Ureter (tissue), 1 donor: Measurements from ENCODE around the gene HBE1. TPM values are rescaled to one million over a fixed set of nuclear protein-coding genes. Genes with fewer than 3 reads are reported as not detected.
"Not testable (repeated sequence)": the region's sequence is repeated elsewhere in the genome, so short reads cannot be mapped to it uniquely, and the experiment has no call there.

Source experiments
- DNase-seq: peaks from one replicate; pipeline ENCODE4 v3.0.0-alpha.2; 2020; ENCODE audit warnings: low spot score
- total RNA-seq: library from RNA; stranded (reverse); gene quantifications from one replicate; pipeline ENCODE4 v1.2.4, GENCODE V29; 2023
- donor health status: DM: yes; HTN: yes; CAD: no.

The HBE1 gene
- total RNA-seq, 1 donor from 2014 or later = not detected

DNA sequence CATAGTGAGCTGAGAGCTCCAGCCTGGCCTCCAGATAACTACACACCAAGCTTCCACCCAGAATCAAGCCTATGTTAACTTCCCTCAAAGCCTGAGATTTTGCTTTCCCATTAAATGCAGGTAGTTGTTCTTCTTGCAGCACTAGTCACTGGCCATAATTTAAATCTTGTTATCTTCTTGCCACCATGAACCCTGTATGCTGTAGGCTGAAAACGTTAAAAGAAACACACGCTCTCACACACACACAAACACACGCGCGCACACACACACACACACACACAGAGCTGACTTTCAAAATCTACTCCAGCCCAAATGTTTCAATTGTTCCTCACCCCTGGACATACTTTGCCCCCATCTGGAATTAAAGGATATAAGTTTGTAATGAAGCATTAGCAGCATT, 16.3 kb downstream of the HBE1 start:
- not testable (repeated sequence) for DNase-seq

DNA sequence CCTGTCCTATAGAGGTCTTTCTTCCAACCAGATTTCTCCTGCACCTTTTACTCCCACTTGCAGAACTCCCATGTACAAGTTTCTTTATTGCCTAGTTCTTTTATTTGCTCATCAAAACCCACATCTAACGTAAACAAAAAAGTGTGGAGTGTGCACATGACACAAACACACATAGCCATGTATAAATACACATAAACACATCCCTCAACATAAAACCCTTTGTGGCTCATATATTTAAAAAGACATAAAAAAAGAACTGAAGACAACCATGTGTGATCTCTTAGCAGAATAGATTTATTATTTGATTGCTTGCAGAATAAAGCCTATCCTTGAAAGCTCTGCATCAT, 16.9 kb downstream of the HBE1 start:
- DNase-seq = no peak

DNA sequence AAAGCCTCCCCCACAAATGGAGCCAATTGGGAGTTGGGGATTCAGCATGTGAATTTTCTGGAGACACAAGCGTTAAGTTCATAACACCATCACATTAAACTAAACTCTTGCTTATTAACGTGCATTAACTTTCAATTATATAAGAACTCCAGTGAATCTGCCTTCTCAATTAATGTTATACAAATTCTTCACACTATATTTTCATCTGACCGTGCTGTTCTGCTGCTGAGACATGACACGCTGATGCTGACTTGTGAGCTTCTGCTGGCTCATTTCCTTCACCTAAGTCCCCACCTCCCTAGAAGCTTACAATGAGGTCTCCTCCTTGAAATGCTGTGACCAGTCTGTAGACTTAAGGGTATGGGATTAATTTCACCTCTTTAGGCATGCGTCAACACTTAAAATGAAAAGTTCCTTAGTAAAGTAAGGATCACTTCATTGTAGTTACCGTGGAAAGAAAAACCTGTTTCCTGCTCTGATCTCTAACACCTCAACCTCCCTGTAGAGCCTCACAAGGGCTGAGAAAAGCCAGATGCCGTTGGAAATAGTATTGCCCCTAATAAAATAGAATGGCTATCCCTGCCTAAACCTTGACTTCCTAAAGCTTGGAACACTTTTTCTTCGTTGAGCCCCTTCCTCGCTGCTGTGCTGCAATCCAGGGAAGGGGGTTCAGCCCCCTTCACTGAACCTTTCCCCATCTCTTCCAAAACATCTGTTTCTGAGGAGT, 17.4 kb downstream of the HBE1 start:
- DNase-seq = no peak

DNA sequence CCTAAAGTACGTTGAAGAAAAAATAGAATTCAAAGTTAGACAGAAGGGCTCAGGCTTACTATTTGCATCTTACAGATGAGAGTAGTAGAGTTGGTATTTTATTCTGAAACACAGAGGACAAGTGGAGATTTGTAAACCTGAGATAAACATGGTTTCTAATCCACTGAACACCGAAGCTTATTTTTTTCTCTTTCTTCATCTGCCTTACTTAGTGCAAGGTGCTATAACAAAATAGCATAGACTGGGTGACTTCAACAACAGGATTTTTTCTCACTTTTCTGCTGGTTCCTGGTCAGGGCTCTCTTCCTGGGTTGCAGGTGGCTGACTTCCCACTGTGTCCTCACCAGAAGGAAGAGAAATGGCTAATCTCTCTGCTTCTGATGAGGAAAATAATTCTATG, 18.0 kb downstream of the HBE1 start:
- no peak for DNase-seq

DNA sequence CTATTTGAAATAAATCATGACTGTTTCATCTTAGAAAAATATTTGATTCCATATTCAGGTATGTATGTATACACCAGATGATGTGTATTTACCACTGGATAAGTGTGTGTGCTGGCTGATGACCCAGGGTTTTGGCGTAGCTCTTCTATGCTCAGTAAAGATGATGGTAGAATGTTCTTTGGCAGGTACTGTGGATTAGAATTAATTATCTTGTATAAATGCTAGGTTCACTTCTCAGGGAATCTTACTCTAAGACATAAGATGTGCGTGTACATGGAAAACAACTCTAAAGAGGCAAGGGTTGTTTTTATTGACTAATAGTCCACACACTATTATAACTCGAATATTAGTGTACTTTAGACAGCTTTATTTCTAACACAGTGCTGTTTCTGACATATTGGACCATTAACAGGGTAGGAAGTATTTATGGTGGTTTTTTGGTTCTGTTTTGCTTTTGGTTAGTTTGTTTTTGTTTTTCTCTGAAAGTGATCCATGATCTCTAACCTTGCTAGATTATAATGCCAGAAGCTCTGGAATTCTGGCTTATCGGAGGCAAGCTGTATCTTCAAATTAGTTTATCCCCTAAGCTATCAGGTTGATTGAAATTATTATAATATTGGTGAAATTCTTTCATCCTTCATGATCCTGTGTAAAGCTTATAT, 19.1 kb downstream of the HBE1 start:
- no peak for DNase-seq

DNA sequence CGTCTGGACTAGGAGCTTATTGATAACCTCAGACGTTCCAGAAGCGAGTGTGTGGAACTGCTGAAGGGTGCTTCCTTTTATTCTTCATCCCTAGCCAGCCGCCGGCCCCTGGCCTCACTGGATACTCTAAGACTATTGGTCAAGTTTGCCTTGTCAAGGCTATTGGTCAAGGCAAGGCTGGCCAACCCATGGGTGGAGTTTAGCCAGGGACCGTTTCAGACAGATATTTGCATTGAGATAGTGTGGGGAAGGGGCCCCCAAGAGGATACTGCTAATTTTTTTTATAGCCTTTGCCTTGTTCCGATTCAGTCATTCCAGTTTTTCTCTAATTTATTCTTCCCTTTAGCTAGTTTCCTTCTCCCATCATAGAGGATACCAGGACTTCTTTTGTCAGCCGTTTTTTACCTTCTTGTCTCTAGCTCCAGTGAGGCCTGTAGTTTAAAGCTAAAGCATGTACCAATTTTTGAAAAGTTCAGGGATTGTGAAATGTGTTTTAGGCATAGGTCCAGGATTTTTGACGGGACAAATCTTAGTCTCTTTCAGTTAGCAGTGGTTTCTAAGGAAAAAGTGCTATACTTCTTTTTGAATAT, 19.8 kb downstream of the HBE1 start, which contains the start of gene HBG1:
Gene HBG1 (minus strand): TSS at position 51 of the 590 bp plus-strand sequence. CDS start 53 bp downstream, outside the sequence.
- DNase-seq = not testable (repeated sequence)

DNA sequence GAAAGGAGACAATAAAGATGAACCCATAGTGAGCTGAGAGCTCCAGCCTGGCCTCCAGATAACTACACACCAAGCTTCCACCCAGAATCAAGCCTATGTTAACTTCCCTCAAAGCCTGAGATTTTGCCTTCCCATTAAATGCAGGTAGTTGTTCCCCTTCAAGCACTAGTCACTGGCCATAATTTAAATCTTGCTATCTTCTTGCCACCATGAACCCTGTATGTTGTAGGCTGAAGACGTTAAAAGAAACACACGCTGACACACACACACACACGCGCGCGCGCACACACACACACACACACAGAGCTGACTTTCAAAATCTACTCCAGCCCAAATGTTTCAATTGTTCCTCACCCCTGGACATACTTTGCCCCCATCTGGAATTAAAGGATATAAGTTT, 21.2 kb downstream of the HBE1 start:
- not testable (repeated sequence) for DNase-seq

DNA sequence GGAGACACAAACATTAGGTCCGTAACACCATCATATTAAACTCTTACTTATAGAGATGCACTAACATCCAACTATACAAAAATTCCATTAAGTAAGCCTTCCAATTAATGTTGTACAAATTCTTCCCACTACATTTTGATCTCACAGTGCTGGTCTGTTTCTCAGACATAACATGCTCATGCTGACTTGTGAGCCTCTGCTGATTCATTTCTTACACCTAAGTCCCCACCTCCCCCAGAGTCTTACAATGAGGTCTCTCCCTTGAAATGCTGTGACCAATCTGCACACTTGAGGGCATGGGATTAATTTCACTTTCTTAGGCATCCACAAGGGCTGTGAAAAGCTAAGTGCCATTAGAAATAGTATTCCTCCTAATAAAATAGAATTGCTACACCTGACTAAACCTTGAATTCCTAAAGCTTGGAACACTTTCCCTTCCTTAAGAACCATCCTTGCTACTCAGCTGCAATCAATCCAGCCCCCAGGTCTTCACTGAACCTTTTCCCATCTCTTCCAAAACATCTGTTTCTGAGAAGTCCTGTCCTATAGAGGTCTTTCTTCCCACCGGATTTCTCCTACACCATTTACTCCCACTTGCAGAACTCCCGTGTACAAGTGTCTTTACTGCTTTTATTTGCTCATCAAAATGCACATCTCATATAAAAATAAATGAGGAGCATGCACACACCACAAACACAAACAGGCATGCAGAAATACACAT, 22.1 kb downstream of the HBE1 start:
- DNase-seq = no peak

DNA sequence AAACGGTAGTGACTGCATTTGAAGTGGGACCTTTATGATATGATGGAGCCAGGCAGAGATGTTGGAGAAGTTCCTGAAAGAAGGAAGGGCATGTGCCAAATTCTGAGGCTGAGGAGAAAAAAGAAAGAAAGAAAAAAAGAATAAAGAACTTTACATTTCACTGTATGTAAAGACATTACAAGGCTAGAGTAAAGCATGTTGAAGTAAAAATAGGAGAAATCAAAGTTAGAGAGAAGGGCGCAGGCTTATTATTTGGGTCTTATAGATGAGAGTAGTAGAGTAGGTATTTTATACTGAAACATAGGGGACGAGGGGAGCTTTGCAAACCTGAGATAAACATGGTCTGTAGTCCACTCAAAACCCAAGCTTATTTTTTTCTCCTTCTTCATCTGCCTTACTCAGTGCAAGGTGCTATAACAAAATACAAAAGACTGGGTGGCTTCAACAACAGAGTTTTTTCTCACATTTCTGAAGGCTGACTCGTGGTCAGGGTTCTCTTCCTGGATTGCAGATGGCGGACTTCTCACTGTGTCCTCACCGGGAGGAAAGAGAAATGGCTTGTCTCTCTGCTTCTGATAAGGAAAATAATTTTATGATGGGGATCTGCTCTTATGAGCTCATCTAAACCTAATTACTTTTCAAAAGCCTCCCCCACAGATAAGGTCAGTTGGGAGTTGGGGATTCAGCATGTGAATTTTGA, 22.8 kb downstream of the HBE1 start:
- no peak for DNase-seq

DNA sequence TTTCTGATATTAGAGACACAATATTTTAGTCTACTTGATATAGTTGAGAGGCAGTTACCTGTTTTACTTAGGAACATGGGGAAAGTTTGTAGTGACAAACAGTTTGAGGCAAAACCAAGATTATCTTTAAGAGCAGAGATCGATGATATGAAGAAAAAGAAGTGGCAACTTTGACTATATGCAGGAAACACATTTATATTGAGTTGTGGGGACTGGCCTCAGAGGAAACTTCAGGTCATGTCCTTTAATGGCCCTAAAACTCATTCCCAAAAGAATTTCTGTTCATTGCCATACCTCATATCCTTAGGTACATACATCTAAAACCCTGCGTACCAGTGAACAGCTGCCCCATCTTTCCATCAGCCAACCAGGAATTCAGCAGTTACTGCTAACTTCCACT, 24.6 kb downstream of the HBE1 start:
- DNase-seq = no peak

DNA sequence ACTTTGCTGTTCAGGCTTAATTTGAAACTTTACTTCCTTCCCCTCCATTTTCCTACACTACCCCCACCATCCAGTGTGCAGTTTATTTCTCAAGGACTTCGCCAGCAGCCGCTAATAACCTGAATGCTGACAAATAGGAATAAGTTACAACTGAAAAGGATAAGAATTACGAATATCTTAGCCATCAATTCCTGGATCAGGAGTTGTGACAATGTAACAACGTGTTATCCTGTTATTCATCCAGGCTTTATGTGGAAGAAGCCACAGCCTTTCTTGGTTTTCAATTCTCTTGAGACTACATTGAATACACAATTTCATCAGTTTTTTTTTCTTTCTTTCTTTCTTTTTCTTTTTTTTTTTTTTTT, 25.9 kb downstream of the HBE1 start:
- no peak for DNase-seq

DNA sequence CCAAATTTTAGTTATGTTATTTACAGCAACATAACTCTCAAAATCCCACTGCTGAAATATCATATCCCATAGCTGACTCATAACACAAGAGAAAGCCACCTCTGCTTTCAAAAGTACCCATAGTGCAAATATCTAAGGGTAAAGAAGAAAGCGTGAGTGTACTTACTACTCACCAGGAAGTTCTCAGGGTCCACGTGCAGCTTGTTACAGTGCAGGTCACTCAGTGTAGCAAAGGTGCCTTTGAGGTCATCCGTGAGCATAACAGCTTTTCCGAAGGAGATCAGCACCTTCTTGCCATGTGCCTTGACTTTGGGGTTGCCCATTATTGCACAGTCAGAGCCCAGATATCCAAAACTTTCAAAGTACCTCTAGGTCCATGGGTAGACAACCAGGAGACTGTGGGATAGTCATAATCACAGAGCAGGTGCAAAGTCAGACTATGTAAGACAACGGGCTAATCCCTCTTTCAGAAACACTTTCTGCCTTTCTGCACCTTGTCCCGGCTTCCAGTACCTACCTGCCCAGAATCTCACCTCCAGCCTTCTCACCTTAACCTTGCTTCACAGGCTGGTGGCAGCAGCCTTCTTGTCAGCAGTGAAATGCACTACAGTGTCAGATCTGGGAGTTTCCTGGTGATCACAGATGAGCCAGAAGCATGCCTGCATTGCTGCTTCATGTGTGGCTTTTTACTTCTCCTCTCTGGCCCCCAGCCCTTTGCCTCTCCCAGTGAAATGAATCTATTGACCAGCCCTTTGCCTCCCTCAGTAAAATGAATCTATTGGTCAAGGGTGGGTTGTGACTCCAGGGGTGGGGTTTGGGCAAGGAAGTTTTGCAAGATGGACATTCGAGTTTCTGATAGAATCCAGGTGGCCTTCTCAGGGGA, 26.6 kb downstream of the HBE1 start:
- no peak for DNase-seq

DNA sequence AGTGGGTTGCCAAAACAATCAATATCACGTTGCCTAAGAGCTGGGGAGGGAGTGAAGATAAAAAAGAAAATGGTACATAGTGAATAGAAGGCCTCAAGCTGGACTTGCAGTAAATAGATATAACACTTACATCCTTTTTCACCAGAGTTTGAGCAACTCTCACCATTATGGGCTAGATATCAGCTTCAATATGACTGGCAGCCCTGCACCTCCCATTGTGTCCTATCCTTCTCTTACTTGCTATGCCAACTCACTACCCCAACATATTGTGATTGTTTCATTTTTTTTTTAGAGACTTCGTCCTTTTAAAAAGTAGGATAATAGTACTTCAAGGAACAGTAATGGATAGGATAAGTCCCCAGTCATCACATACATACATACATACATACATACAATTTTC, 27.5 kb downstream of the HBE1 start:
- DNase-seq = no peak

DNA sequence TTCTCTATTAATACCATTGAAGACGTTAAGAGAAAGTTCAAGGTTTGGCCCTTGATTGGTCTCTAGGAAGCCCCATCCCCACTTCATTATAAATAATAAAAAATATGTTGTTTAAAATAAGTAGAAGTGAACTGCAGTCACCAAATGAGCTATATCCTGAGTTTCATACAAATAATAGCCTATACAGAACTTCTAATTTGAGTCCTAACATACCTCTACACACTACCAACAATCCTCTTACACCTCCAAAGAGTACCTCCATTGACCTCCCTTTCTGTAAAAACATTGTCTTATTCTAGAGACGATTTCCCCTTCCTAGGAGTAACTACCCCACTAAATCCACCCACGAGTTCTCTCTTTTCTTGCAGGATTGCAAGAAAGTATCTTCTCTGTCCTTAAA, 28.3 kb downstream of the HBE1 start:
- no peak for DNase-seq

DNA sequence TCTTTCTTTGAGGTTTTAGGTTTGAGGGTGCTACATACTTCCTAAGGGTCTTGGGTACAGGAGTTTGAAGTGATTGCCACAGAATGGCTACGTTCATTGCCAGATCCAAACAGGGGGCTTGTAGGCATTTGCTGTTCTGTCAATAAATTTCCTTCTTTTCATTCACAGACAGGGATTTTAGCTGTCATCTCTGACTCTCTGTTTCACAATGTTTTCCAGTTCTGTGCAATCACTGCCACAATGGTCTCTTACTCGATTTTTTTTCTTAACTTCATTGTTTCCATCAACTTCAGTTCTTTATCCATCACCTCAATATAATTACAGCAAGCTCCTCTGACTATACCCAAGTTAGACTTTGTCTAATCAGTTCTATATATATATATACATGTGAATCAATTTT, 29.3 kb downstream of the HBE1 start:
- no peak for DNase-seq

DNA sequence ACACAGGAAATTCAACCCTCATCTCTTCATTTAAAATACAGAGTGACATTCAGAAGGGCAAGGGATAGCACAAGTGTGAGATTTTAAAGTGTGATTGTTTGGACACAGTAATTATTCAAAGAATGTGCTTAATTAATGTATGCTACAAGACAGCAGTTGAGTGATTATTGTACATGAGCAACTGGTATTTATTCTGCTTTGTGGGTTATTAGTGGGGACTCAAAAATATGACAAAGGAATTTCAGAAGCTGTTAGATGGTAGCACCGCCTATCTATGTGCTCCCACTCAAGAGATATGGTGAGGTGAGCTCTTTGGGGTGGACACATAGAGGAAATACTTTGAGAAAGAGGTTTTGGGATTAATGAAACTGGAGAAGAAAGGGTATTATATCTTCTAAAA, 29.7 kb downstream of the HBE1 start:
- DNase-seq = no peak

DNA sequence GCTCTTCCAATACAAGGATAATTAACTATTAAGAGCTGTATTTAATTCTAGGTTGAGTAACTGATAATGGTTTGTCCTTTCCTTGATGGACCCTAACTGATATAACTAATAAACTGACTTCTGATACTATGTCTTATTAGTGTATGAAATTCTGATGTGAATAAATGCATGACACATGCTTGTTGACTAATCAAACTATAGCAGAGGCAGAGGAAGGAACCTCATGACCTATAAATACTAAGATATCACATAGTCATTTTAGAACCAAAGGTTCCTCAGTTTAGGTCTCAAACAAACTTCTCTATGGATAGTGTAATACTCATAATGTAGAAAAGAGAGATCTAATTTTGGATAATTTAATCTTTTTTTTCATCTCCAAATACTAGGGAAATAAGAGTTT, 30.7 kb downstream of the HBE1 start:
- no peak for DNase-seq

DNA sequence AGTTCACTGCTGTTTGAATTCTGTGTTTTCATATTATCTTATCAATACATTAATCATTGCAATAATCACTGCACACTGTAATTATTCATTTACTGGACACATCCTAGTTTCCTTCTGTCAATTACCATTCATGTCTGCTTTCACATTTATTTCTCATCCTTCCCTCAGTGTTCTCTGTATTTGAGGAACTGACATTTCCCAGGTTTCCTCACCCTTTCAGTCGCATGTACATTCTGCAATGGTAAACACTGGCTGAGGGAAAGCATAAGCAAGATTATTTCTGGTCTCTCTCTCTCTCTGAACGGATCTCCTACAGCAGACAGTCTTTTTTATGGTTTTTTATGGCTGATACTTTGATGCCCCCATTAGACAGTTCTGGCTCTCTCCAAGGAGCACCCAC, 31.3 kb downstream of the HBE1 start:
- no peak for DNase-seq

DNA sequence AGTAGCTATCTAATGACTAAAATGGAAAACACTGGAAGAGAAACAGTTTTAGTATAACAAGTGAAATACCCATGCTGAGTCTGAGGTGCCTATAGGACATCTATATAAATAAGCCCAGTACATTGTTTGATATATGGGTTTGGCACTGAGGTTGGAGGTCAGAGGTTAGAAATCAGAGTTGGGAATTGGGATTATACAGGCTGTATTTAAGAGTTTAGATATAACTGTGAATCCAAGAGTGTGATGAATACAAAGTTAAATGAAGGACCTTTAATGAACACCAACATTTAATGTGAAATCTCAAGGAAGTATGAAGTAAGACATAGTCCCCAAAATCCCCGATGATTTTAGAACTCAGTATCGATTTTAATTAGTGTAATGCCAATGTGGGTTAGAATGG, 32.3 kb downstream of the HBE1 start:
- no peak for DNase-seq

DNA sequence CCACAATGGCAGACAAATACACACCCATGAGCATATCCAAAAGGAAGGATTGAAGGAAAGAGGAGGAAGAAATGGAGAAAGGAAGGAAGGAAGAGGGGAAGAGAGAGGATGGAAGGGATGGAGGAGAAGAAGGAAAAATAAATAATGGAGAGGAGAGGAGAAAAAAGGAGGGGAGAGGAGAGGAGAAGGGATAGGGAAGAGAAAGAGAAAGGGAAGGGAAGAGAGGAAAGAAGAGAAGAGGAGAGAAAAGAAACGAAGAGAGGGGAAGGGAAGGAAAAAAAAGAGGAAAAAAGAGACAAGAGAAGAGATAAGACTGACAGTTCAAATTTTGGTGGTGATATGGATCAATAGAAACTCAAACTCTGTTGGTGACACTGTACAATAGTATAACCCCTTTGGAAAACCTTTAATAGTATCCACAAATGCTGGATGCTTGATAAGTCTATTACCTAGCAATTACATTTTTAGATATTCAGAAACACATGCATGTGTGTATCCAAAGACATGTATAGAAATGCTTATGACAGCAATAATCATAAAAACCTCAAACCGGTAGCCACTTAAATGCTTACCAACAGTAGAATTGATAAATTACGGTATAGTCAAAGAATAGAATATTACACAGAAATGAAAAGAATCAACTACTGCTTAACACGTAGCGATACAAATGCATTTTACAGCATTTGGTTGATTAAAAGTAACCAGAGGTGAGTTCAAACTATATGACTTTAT, 34.2 kb downstream of the HBE1 start:
- no peak for DNase-seq
